HG02938 (cell line): ENCODE measurements around the gene ITGB5.

Experiments
- ATAC-seq: cut with Tn5 transposase; IDR thresholded peaks from one replicate; pipeline ENCODE4 v1.9.1; 2021; ENCODE audit warnings: mild to moderate bottlenecking, moderate library complexity; ENCODE audit not compliant: unreplicated experiment

ITGB5 gene

GRCh38 chr3:124774327-124774718 is 112.8 kb downstream of the ITGB5 start:
- ATAC-seq: no peak

- no peak for ATAC-seq
These were observed 113.5 kb downstream of the ITGB5 start for GRCh38 chr3:124773351-124774326.

GRCh38 chr3:124772081-124772831 is 114.9 kb downstream of the ITGB5 start:
- no peak for ATAC-seq

GRCh38 chr3:124771083-124771445 is 116.1 kb downstream of the ITGB5 start:
- no peak for ATAC-seq

DNA sequence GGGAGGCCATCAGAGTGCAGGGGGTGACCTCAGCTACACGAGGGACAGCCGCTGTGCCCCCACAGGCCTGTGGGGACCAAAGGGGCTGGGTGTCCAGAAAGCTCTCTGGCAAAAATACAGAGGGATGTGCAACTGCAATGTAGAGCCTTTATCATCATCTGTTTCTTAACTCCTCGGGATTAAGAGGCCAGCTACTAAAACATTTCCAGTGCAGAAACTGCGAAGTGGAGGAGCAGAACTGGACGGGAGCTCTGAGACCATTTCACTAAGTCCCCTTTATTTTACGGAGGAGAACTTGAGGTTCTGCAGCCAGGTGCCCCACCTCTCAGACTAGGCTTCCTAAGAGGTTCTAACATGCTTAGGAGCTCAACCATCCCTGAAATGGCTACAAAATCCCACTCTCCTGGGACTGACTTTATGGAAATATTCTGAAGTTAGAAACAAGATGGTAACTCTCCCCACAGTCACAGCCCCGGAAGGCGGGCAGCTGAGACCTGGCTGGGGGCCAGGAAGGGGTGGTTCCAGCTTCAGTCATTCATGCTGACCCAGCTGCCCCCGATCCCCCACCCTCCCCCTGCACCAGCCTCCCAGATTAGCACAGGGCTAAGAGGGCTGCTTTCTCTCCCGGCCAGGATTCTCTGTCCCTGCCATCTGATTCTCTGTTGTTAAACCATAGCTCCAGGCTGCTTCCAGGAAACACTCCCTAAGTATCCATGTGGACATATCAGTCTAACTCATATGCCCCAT is 116.7 kb downstream of the ITGB5 start:
- ATAC-seq: no peak

- ATAC-seq: no peak
These were observed 117.7 kb downstream of the ITGB5 start for GRCh38 chr3:124769462-124769861.

GRCh38 chr3:124768812-124769211 is 118.4 kb downstream of the ITGB5 start:
- ATAC-seq: no peak

DNA sequence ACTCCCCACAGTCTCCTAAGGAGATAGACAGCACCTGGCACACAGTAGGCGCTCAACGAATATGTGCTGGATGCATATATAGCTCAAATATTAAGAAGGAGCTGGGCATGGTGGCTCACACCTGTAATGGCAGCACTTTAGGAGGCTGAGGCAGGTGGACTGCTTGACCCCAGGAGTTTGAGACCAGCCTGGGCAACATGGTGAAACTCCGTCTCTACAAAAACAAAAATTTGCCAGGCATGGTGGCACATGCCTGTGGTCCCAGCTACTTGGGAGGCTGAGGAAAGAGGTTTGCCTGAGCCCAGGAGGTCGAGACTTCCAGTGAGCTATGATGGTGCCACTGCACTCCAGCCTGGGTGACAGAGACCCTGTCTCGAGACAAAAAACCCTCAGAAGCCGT is 119.5 kb downstream of the ITGB5 start:
- ATAC-seq: no peak

DNA sequence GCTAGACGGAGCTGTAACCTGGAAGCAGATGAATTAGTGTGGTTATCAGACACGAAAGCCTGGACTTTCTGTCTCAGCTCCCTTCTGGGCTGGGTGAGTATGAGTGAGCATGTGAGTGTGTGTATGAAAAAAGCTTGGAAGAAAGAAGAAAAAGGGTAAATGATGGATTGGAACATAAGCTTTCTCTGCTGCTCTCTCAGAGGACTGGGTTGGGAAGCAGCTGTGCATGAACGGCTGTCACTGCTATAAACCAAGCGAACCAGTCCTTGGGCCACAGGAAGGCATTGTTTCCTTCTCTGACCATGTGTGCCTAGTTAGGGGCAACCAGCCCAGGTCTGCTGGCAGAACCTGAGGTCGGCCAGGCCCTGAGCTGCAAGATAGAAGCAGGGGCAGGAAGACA is 119.9 kb downstream of the ITGB5 start:
- no peak for ATAC-seq

DNA sequence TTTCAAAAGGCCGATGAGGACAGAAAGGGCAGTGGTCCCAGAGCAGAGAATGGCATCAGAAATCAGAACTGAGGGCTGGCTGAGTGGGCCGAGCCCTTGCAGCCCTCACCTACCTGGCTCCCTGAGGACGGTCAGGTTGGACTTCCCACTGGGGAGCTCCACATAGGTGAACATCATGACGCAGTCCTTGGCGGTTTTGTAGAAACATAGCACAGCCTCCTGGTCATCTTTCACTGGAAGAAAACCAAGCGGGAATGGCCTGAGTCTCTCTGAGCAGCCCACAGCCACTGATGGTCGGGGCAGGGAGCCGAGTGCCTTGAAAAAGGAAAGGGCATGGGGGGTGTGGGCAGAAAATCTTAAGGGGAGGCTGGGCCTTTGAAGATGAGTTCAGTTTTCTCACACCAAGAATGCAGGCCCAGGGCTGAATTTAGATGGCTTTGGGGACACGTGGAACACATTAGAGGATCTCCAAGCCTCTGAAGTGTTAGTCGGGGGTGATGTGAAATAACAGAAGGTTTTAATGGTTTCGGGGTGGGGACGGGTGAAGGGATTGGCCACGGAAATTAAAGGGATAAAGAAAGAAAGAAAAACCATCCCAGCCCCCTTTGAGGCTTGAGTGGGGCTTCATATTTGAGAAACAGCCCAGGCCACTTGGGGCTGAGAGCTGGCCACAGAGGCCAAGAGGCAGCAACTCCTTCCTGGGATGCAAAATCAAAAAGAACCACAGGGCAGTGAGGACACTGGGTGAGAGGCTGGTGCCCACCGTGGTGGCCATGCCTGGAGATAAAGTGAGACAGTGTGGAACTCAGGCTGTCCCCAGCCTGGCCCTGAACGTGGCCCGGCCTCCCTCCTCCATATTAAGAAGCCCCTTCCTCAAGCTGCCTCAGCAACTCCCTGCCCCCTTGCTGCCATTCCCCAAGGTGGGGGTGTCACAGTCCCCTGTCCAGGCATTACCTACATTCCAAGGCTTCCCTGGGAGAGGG is 120.8 kb downstream of the ITGB5 start:
- ATAC-seq: no peak

- ATAC-seq: no peak
These were observed 121.8 kb downstream of the ITGB5 start for GRCh38 chr3:124765197-124765840.

GRCh38 chr3:124764746-124765145 is 122.4 kb downstream of the ITGB5 start:
- no peak for ATAC-seq

GRCh38 chr3:124763644-124764358 is 123.4 kb downstream of the ITGB5 start:
- no peak for ATAC-seq

DNA sequence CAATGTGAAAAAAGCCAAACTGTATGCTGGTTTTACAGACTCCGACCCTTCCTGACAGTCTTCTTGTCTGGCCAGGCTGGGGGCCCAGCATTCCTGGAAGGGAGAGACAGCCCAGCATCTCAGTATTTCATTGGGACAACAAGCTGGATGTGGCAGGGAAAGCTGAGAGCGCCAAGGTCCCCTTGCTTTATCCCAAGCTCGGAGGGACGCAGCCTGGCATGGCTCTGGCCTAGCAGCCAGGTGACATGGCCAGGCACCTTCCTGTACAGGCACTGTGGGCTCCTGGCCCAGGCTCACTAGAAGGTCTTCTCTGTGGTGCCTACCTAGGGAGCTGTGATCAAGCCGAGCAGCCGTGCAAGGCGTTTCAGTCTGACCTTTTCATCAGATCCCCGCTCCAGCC is 124.0 kb downstream of the ITGB5 start:
- ATAC-seq: no peak

DNA sequence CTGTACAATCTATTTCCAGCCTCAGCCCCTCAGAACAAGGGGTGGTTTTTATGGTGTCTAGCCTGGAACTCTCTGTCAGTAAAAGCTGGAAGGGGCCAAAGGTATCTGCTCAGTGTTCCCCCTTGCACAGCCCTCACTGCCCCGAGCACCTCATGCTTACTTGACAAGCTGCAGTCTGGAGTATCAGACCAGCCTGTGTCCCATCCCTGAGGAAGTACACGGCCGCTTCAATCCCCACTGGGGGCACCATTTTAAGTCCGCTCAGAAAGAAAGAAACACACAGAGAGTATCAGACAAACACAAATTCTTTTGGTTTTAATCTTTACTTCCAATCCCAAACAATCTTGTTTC is 124.5 kb downstream of the ITGB5 start:
- ATAC-seq: no peak

- ATAC-seq: no peak
These were observed 125.1 kb downstream of the ITGB5 start for GRCh38 chr3:124761935-124762660.

DNA sequence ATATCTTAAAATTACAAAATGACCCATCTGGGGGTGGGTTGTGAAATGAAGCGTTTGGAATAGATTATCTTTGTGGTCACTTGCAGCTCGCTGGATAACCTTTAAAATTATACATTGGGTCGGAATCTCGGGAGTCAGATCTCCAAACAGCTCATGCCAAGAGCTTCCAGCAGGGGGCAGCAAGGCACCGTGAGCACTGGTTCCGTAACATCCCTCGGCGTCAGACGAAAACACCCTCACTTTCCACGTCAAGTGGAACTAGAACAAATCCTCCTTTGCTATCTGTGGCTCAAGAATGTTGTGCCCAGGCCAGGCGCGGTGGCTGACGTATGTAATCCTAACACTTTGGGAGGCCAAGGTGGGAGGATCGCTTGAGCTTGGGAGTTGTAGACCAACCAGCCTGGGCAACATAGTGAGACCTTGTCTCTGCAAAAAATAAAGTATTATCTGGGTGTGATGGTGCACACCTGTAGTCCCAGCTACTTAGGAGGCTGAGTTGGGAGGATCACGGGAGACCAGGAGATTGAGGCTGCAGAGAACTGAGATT is 125.8 kb downstream of the ITGB5 start:
- no peak for ATAC-seq

- no peak for ATAC-seq
These were observed 126.6 kb downstream of the ITGB5 start for GRCh38 chr3:124760601-124761000.
